GM12892 (cell line): ENCODE data around the gene INPP4B.

ENCODE experiments used
- POLR2A ChIP-seq: IDR thresholded peaks from 2 replicates; pipeline ENCODE4 v1.6.1; 2011; ENCODE audit warnings: low read depth, low read length, control low read depth
- TAF1 ChIP-seq: IDR thresholded peaks from 2 replicates; pipeline ENCODE4 v1.6.1; 2011; ENCODE audit warnings: low read depth, mild to moderate bottlenecking, control low read depth, low read length, borderline replicate concordance

- TF ChIP-seq POLR2A (no peak), TAF1 (no peak)
Observed at GRCh38 chr4:142316025-142316424, 530.1 kb downstream of the INPP4B start.
